ENCODE data around the gene APPBP2. TPM values are rescaled to one million over a fixed set of nuclear protein-coding genes. Genes with fewer than 3 reads are reported as not detected.
"Not testable (repeated sequence)": the region's sequence is repeated elsewhere in the genome, so short reads cannot be mapped to it uniquely, and the experiment has no call there.

The APPBP2 gene
- total RNA-seq, 4 donors from 2014 or later: 27.0 to 48.3 (median 39.9) TPM

- 94 to 95% methylated on average over 4 of the region's 4 CpGs for WGBS, 2 donors
- Histone ChIP-seq H3K27me3 (no peaks in the 10 kb centered on the region), H3K9me3 (peaks cover 0 to 10% (median 0%) of the 10 kb centered on the region in 4 donors), H3K36me3 (peaks cover 0 to 8% (median 0%) of the 10 kb centered on the region in 3 donors), H3K4me3 (no peak overlapping the region), H3K4me1 (no peaks in the 10 kb centered on the region), H3K27ac (no peak overlapping the region)
- TF ChIP-seq EP300 (IDR thresholded peaks at IDR 0.05): no peak
- TF ChIP-seq POLR2A (IDR thresholded peaks at IDR 0.05): no peak
- no peak for TF ChIP-seq CTCF (IDR thresholded peaks at IDR 0.05)
- no peak for DNase-seq (ENCODE audit: low spot score in 2 of 2)
Observed at GRCh38 chr17:60555786-60556185, 29.7 kb upstream of the APPBP2 start.

DNA sequence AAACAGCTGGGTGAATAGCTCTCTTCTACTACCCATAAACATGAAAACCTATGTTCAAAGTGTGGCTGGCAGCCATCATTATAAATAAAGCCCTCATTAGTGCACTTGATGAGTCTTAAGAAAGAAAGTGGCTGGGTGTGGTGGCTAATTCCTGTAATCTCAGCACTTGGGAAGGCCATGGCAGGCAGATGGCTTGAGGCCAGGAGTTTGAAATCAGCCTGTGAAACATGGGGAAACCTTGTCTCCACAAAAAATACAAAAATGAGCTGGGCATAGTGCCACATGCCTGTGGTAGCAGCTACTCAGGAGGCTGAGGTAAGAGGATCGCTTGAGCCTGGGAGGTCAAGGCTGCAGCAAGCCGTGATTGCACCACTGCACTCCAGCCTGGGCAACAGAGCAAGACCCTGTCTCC, 28.3 kb upstream of the APPBP2 start:
- H3K9me3 ChIP-seq: peaks cover 0 to 10% (median 0%) of the 10 kb centered on the region in 4 donors
- H3K27me3 ChIP-seq: no peaks in the 10 kb centered on the region
- peaks cover 0 to 8% (median 0%) of the 10 kb centered on the region in 3 donors for H3K36me3 ChIP-seq
- no peak overlapping the region for H3K4me3 ChIP-seq
- H3K27ac ChIP-seq: no peak overlapping the region
- no peaks in the 10 kb centered on the region for H3K4me1 ChIP-seq
- TF ChIP-seq POLR2A (IDR thresholded peaks at IDR 0.05): no peak
- TF ChIP-seq EP300 (IDR thresholded peaks at IDR 0.05): peak in 1 of 2 donors; percentile 11
- no peak for DNase-seq (ENCODE audit: low spot score in 2 of 2)
- 70 to 73% methylated on average over 2 of the region's 2 CpGs for WGBS, 2 donors

- not testable (repeated sequence) for H3K4me1 ChIP-seq; H3K36me3 ChIP-seq; DNase-seq (ENCODE audit: low spot score in 2 of 2); H3K27ac ChIP-seq; H3K27me3 ChIP-seq; H3K4me3 ChIP-seq
- WGBS, 2 donors: 75 to 87% methylated on average over 6 to 11 of the region's 13 CpGs
- peaks cover 0 to 10% (median 0%) of the 10 kb centered on the region in 4 donors for H3K9me3 ChIP-seq
Observed at GRCh38 chr17:60552255-60552654, 26.2 kb upstream of the APPBP2 start.

DNA sequence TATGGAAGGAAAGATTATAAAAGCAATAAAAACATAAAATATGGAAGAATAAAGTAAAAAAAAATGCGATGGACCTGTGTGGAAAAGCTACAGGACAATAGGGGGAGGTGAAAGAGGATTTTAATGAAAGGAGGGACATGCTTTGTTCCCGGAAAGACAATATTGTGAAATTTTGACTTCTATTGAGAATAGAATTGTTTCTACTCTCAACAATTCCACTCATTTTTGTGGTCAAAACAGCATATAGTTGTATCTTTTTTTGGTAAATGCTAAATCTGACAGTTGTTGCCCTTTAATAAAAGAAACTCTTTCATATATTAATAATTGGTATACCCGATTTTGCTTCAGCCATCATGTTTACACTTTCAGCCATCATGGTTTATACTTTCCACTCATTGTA, 22.9 kb upstream of the APPBP2 start:
- Histone ChIP-seq H3K27me3 (no peaks in the 10 kb centered on the region), H3K4me1 (no peaks in the 10 kb centered on the region), H3K9me3 (peaks cover 0 to 10% (median 0%) of the 10 kb centered on the region in 4 donors), H3K36me3 (peaks cover 0 to 8% (median 0%) of the 10 kb centered on the region in 3 donors), H3K4me3 (no peak overlapping the region), H3K27ac (no peak overlapping the region)
- 79 to 83% methylated on average over 3 of the region's 3 CpGs for WGBS, 2 donors
- TF ChIP-seq EP300 (IDR thresholded peaks at IDR 0.05): no peak
- no peak for TF ChIP-seq POLR2A (IDR thresholded peaks at IDR 0.05)
- TF ChIP-seq CTCF (IDR thresholded peaks at IDR 0.05): no peak
- no peak for DNase-seq (ENCODE audit: low spot score in 2 of 2)

GRCh38 chr17:60545465-60546191, 19.6 kb upstream of the APPBP2 start:
- no peaks in the 10 kb centered on the region for H3K27me3 ChIP-seq
- TF ChIP-seq POLR2A (IDR thresholded peaks at IDR 0.05) (no peak), CTCF (IDR thresholded peaks at IDR 0.05) (no peak), EP300 (IDR thresholded peaks at IDR 0.05) (no peak)
- no peaks in the 10 kb centered on the region for H3K4me1 ChIP-seq
- no peak overlapping the region for H3K4me3 ChIP-seq
- no peaks in the 10 kb centered on the region for H3K9me3 ChIP-seq
- H3K36me3 ChIP-seq: no peaks in the 10 kb centered on the region
- no peak overlapping the region for H3K27ac ChIP-seq
- WGBS, 2 donors: 67 to 69% methylated on average over 9 of the region's 9 CpGs
- no peak for DNase-seq (ENCODE audit: low spot score in 2 of 2)

GRCh38 chr17:60542071-60542470, 16.0 kb upstream of the APPBP2 start:
- H3K4me3 ChIP-seq: no peak overlapping the region
- no peaks in the 10 kb centered on the region for H3K4me1 ChIP-seq
- TF ChIP-seq POLR2A (IDR thresholded peaks at IDR 0.05): no peak
- TF ChIP-seq CTCF (IDR thresholded peaks at IDR 0.05): no peak
- TF ChIP-seq EP300 (IDR thresholded peaks at IDR 0.05): no peak
- no peak overlapping the region for H3K27ac ChIP-seq
- DNase-seq (ENCODE audit: low spot score in 2 of 2): no peak
- WGBS, 2 donors: 80 to 85% methylated on average over 4 of the region's 4 CpGs
- no peaks in the 10 kb centered on the region for H3K9me3 ChIP-seq
- H3K27me3 ChIP-seq: no peaks in the 10 kb centered on the region
- H3K36me3 ChIP-seq: no peaks in the 10 kb centered on the region

Measured in tibial nerve (tissue), 4 donors.